H9 (cell line): ENCODE results near the gene SERPINA3. TPM values are rescaled to one million over a fixed set of nuclear protein-coding genes. Genes with fewer than 3 reads are reported as not detected.

Experiments used
- DNase-seq: peaks from one replicate; pipeline ENCODE4 v3.0.0-alpha.2; 2017
- H2AFZ ChIP-seq: one replicate; pipeline ENCODE4 v1.6.1; 2013; ENCODE audit warnings: mild to moderate bottlenecking, low read length, control low read depth, moderate library complexity
- H2AK5ac ChIP-seq: 2 replicates; pipeline ENCODE4 v1.6.1; 2013; ENCODE audit warnings: low read length, control low read depth, mixed read lengths; ENCODE audit not compliant: insufficient read length
- H2BK120ac ChIP-seq: one replicate; pipeline ENCODE4 v1.6.1; 2013; ENCODE audit warnings: low read depth, mild to moderate bottlenecking, low read length, control low read depth, inconsistent platforms; ENCODE audit not compliant: poor library complexity, severe bottlenecking
- H2BK12ac ChIP-seq: 2 replicates; pipeline ENCODE4 v1.6.1; 2013; ENCODE audit warnings: low read length, control low read depth, mixed read lengths, low read depth; ENCODE audit not compliant: insufficient read length
- H2BK15ac ChIP-seq: 2 replicates; pipeline ENCODE4 v1.6.1; 2013; ENCODE audit warnings: low read depth, low read length, control low read depth
- H2BK20ac ChIP-seq: one replicate; pipeline ENCODE4 v1.6.1; 2013; ENCODE audit warnings: low read depth, mild to moderate bottlenecking, low read length, control low read depth, inconsistent platforms; ENCODE audit not compliant: poor library complexity, severe bottlenecking
- H2BK5ac ChIP-seq: 2 replicates; pipeline ENCODE4 v1.6.1; 2013; ENCODE audit warnings: low read length, control low read depth, mixed read lengths; ENCODE audit not compliant: insufficient read length
- H3K14ac ChIP-seq: 2 replicates; pipeline ENCODE4 v1.6.1; 2013; ENCODE audit warnings: low read length, control low read depth; ENCODE audit not compliant: insufficient read depth
- H3K18ac ChIP-seq: 2 replicates; pipeline ENCODE4 v1.6.1; 2013; ENCODE audit warnings: low read depth, mild to moderate bottlenecking, mixed read lengths, low read length, control low read depth; ENCODE audit not compliant: insufficient read length
- H3K23ac ChIP-seq: 2 replicates; pipeline ENCODE4 v1.6.1; 2013; ENCODE audit warnings: low read length, control low read depth, mixed read lengths, low read depth; ENCODE audit not compliant: insufficient read length
- H3K23me2 ChIP-seq: 2 replicates; pipeline ENCODE4 v1.6.1; 2013; ENCODE audit warnings: low read depth, mild to moderate bottlenecking, mixed read lengths, low read length, control low read depth; ENCODE audit not compliant: insufficient read length, poor library complexity, severe bottlenecking
- H3K27ac ChIP-seq: 2 replicates; pipeline ENCODE4 v1.5.1; 2013; ENCODE audit warnings: low read length, control low read depth, mixed read lengths, low read depth; ENCODE audit not compliant: insufficient read length
- H3K27me3 ChIP-seq: 2 replicates; pipeline ENCODE4 v1.6.1; 2013; ENCODE audit warnings: low read length, control low read depth, inconsistent platforms; ENCODE audit not compliant: insufficient read depth
- H3K4ac ChIP-seq: 2 replicates; pipeline ENCODE4 v1.6.1; 2013; ENCODE audit warnings: low read depth, mild to moderate bottlenecking, control low read depth, inconsistent platforms, low read length, moderate library complexity
- H3K4me1 ChIP-seq: 2 replicates; pipeline ENCODE4 v1.6.1; 2013; ENCODE audit warnings: low read length, control low read depth, inconsistent platforms; ENCODE audit not compliant: insufficient read depth
- H3K4me2 ChIP-seq: 2 replicates; pipeline ENCODE4 v1.6.1; 2013; ENCODE audit warnings: low read length, control low read depth, mixed read lengths; ENCODE audit not compliant: insufficient read length, insufficient read depth
- H3K56ac ChIP-seq: 2 replicates; pipeline ENCODE4 v1.6.1; 2013; ENCODE audit warnings: low read depth, mild to moderate bottlenecking, mixed read lengths, low read length, control low read depth; ENCODE audit not compliant: insufficient read length
- H3K79me1 ChIP-seq: 2 replicates; pipeline ENCODE4 v1.6.1; 2013; ENCODE audit warnings: low read depth, mild to moderate bottlenecking, moderate library complexity, low read length, control low read depth, inconsistent platforms; ENCODE audit not compliant: insufficient read depth, poor library complexity, severe bottlenecking
- H3K79me2 ChIP-seq: 2 replicates; pipeline ENCODE4 v1.6.1; 2013; ENCODE audit warnings: low read length, control low read depth, inconsistent platforms; ENCODE audit not compliant: insufficient read depth
- H3K9ac ChIP-seq: 2 replicates; pipeline ENCODE4 v1.6.1; 2013; ENCODE audit warnings: low read length, control low read depth, mixed read lengths; ENCODE audit not compliant: insufficient read length; ENCODE audit errors: extremely low read depth
- H3K9me3 ChIP-seq: one replicate; pipeline ENCODE4 v1.6.1; 2013; ENCODE audit warnings: low read depth, low read length, inconsistent platforms; ENCODE audit not compliant: control insufficient read depth
- H3T11ph ChIP-seq: one replicate; pipeline ENCODE4 v1.6.1; 2013; ENCODE audit warnings: mild to moderate bottlenecking, low read length, control low read depth, inconsistent platforms
- H4K20me1 ChIP-seq: one replicate; pipeline ENCODE4 v1.6.1; 2013; ENCODE audit not compliant: control insufficient read depth, insufficient read length, insufficient read depth
- H4K5ac ChIP-seq: 2 replicates; pipeline ENCODE4 v1.6.1; 2013; ENCODE audit warnings: low read depth, mild to moderate bottlenecking, mixed read lengths, low read length, control low read depth; ENCODE audit not compliant: insufficient read length
- H4K8ac ChIP-seq: replicated peaks from 2 replicates; pipeline ENCODE4 v1.6.1; 2013; ENCODE audit warnings: low read length, control low read depth, mixed read lengths, low read depth; ENCODE audit not compliant: insufficient read length
- H4K91ac ChIP-seq: 2 replicates; pipeline ENCODE4 v1.6.1; 2013; ENCODE audit warnings: low read depth, mild to moderate bottlenecking, moderate library complexity, mixed read lengths, low read length, control low read depth; ENCODE audit not compliant: insufficient read length
- H3K27ac Mint-ChIP-seq, 3 experiments: 2 replicates in 2 of 3; 3 replicates in 1 of 3; pipeline ENCODE4 v1.8.0; 2020 to 2021; ENCODE audit warnings: mixed read lengths in 3 of 3, mild to moderate bottlenecking in 1 of 3, moderate library complexity in 1 of 3
- H3K27me3 Mint-ChIP-seq: 2 replicates; pipeline ENCODE4 v1.8.0; 2021; ENCODE audit warnings: low read depth, mild to moderate bottlenecking, moderate library complexity, mixed read lengths
- H3K36me3 Mint-ChIP-seq, 3 experiments: 2 replicates in 2 of 3; 3 replicates in 1 of 3; pipeline ENCODE4 v1.8.0; 2020 to 2021; ENCODE audit warnings: low read depth in 3 of 3, mixed read lengths in 3 of 3; ENCODE audit not compliant: insufficient read depth in 1 of 3
- H3K4me1 Mint-ChIP-seq, 2 experiments: 2 replicates each; pipeline ENCODE4 v1.8.0; 2020; ENCODE audit warnings: mixed read lengths in 2 of 2
- H3K4me3 Mint-ChIP-seq, 2 experiments: 2 replicates in 1 of 2; 3 replicates in 1 of 2; pipeline ENCODE4 v1.8.0; 2020 to 2021; ENCODE audit warnings: mild to moderate bottlenecking in 2 of 2, mixed read lengths in 2 of 2, moderate library complexity in 1 of 2
- H3K9me3 Mint-ChIP-seq, 2 experiments: 2 replicates in 1 of 2; 3 replicates in 1 of 2; pipeline ENCODE4 v1.8.0; 2020; ENCODE audit warnings: mild to moderate bottlenecking in 2 of 2, mixed read lengths in 2 of 2, moderate library complexity in 1 of 2
- CTCF ChIP-seq: fragments of 200-600 bp; sonication (generic); conservative IDR thresholded peaks from 3 replicates; pipeline ENCODE4 v1.8.0; 2021; ENCODE audit warnings: antibody characterized with exemption, mild to moderate bottlenecking
- WGBS: extraction: QIAGEN DNeasy Blood & Tissue Kit; methylation state at CpG from one replicate; pipeline ENCODE4 v1.1.7; 2013; ENCODE audit warnings: missing lambda C conversion rate, low lambda C conversion rate, mixed read lengths; ENCODE audit not compliant: insufficient read length; ENCODE audit errors: extremely low coverage; 5-methylcytosine and 5-hydroxymethylcytosine counted together
- total RNA-seq: library from RNA; stranded (reverse); gene quantifications from 2 replicates; pipeline ENCODE4 v1.2.1, GENCODE V29; 2021

The SERPINA3 gene
- total RNA-seq, 1 experiment from 2014 or later = not detected

- H3K27me3 Mint-ChIP-seq = peaks cover 6% of the 10 kb centered on the region
- H3K9ac ChIP-seq = no peak overlapping the region
- H3K4ac ChIP-seq = no peak overlapping the region
Measured at GRCh38 chr14:94612580-94613554, 676 bp downstream of the SERPINA3 start.

More at GRCh38 chr14:94612580-94613554, 676 bp downstream of the SERPINA3 start:
- no peaks in the 10 kb centered on the region for H4K20me1 ChIP-seq
- H4K5ac ChIP-seq = no peak overlapping the region
- H3K56ac ChIP-seq = no peak overlapping the region
- H2BK5ac ChIP-seq = no peak overlapping the region
- H3K14ac ChIP-seq = no peak overlapping the region
- no peak overlapping the region for H3K4me3 Mint-ChIP-seq
- H2BK15ac ChIP-seq = no peak overlapping the region
- H3K79me2 ChIP-seq = no peaks in the 10 kb centered on the region
- no peak overlapping the region for H3T11ph ChIP-seq
- no peak overlapping the region for H2AFZ ChIP-seq
- H3K18ac ChIP-seq = no peak overlapping the region
- WGBS = 100% methylated on average over 1 of the region's 9 CpGs
- H4K91ac ChIP-seq = no peak overlapping the region
- H3K23ac ChIP-seq = no peak overlapping the region
- no peak for DNase-seq
- TF ChIP-seq CTCF = no peak
- no peak overlapping the region for H3K27ac ChIP-seq
- peaks cover 0 to 8% (median 7%) of the 10 kb centered on the region in 3 experiments; a peak in 4 of 7 replicates for H3K36me3 Mint-ChIP-seq
- H3K79me1 ChIP-seq = no peaks in the 10 kb centered on the region
- no peak overlapping the region for H2BK12ac ChIP-seq
- H2BK20ac ChIP-seq = no peak overlapping the region
- H3K9me3 Mint-ChIP-seq = peaks cover 15 to 19% of the 10 kb centered on the region in 2 experiments
- no peaks in the 10 kb centered on the region for H3K9me3 ChIP-seq
- H3K23me2 ChIP-seq = no peaks in the 10 kb centered on the region
- H2AK5ac ChIP-seq = no peak overlapping the region
- H4K8ac ChIP-seq = no peak overlapping the region
- H3K27me3 ChIP-seq = no peaks in the 10 kb centered on the region
- no peaks in the 10 kb centered on the region for H3K4me1 ChIP-seq
- no peak overlapping the region for H3K4me2 ChIP-seq
- H3K4me1 Mint-ChIP-seq = peaks cover 8 to 14% of the 10 kb centered on the region in 2 experiments
- H3K27ac Mint-ChIP-seq = no peak overlapping the region; a peak in 1 of 7 replicates
- H2BK120ac ChIP-seq = no peak overlapping the region
